GM19239 (cell line): ENCODE data around the gene ANTXRL.
"Not testable (repeated sequence)": the region's sequence is repeated elsewhere in the genome, so short reads cannot be mapped to it uniquely, and the experiment has no call there.

Source experiments
- DNase-seq: peaks from one replicate; pipeline ENCODE4 v3.0.0; 2011; ENCODE audit warnings: low spot score; ENCODE audit not compliant: insufficient read length
- FAIRE-seq: peaks from 2 replicates; lab custom pipeline; 2011; peaks lifted over from hg19 to GRCh38; lab: Jason Lieb, UNC

The ANTXRL gene

GRCh38 chr10:46321770-46322169, 35.0 kb downstream of the ANTXRL start:
- FAIRE-seq, result no peak
- no peak for DNase-seq

- DNase-seq (no peak), FAIRE-seq (no peak)
These were observed 36.4 kb downstream of the ANTXRL start for GRCh38 chr10:46323176-46323575.

GRCh38 chr10:46325021-46325420, 38.2 kb downstream of the ANTXRL start:
- no peak for DNase-seq
- FAIRE-seq, result no peak

GRCh38 chr10:46326066-46326465, 39.3 kb downstream of the ANTXRL start:
- FAIRE-seq (no peak), DNase-seq (no peak)

GRCh38 chr10:46326971-46327370, 40.2 kb downstream of the ANTXRL start:
- DNase-seq, result no peak
- FAIRE-seq, result no peak

GRCh38 chr10:46327685-46328084, 40.9 kb downstream of the ANTXRL start:
- FAIRE-seq (no peak), DNase-seq (no peak)

- no peak for DNase-seq
- FAIRE-seq, result no peak
These were observed 42.3 kb downstream of the ANTXRL start for GRCh38 chr10:46328853-46329689.

GRCh38 chr10:46329690-46330016, 42.9 kb downstream of the ANTXRL start:
- FAIRE-seq (no peak), DNase-seq (no peak)

GRCh38 chr10:46330894-46331293, 44.1 kb downstream of the ANTXRL start:
- FAIRE-seq (no peak), DNase-seq (no peak)

GRCh38 chr10:46365484-46365883, 78.7 kb downstream of the ANTXRL start:
- DNase-seq, FAIRE-seq: not testable (repeated sequence)

GRCh38 chr10:46367209-46367608, 80.4 kb downstream of the ANTXRL start:
- FAIRE-seq, DNase-seq: not testable (repeated sequence)

GRCh38 chr10:46367666-46368240, 81.0 kb downstream of the ANTXRL start:
- not testable (repeated sequence) for FAIRE-seq

GRCh38 chr10:46368956-46369355, 82.2 kb downstream of the ANTXRL start:
- DNase-seq, FAIRE-seq: not testable (repeated sequence)

More at GRCh38 chr10:46367666-46368240, 81.0 kb downstream of the ANTXRL start:
- not testable (repeated sequence) for DNase-seq

GRCh38 chr10:46374410-46374809, 87.6 kb downstream of the ANTXRL start:
- FAIRE-seq, DNase-seq: not testable (repeated sequence)

GRCh38 chr10:46375406-46375805, 88.6 kb downstream of the ANTXRL start, which contains the start of gene ANXA8L1:
Gene ANXA8L1, plus strand, starts transcription at chr10:46375776. Its CDS starts 76 bp downstream, at chr10:46375852.
- not testable (repeated sequence) for FAIRE-seq, DNase-seq

GRCh38 chr10:46377022-46377421, 90.2 kb downstream of the ANTXRL start:
- not testable (repeated sequence) for DNase-seq, FAIRE-seq

GRCh38 chr10:46377651-46378050, 90.9 kb downstream of the ANTXRL start:
- DNase-seq, result not testable (repeated sequence)

GRCh38 chr10:46378108-46378507, 91.3 kb downstream of the ANTXRL start:
- FAIRE-seq, DNase-seq: not testable (repeated sequence)

More at GRCh38 chr10:46377651-46378050, 90.9 kb downstream of the ANTXRL start:
- not testable (repeated sequence) for FAIRE-seq

- DNase-seq, FAIRE-seq: not testable (repeated sequence)
These were observed 92.5 kb downstream of the ANTXRL start for GRCh38 chr10:46379233-46379848.
